WTC11 (cell line): Measurements from ENCODE around the gene CAPN12. TPM values are rescaled to one million over a fixed set of nuclear protein-coding genes. Genes with fewer than 3 reads are reported as not detected.

Experiments
- ATAC-seq: fragments of 200-7000 bp; cut with Tn5 transposase; 2 replicates; pipeline ENCODE4 v1.10.0; 2021; ENCODE audit warnings: mild to moderate bottlenecking, moderate library complexity
- CTCF ChIA-PET: fragments of 300-600 bp; sonication (Branson Sonifier 250); formaldehyde crosslinking; loops from one replicate; lab custom pipeline; 2021; ENCODE audit warnings: antibody characterized with exemption; lab: Charles Lee
- POLR2A ChIA-PET: fragments of 350-600 bp; sonication (Branson Sonifier 250); formaldehyde crosslinking; loops from one replicate; lab custom pipeline; 2021; ENCODE audit warnings: antibody characterized with exemption; lab: Charles Lee
- DNase-seq: peaks from one replicate; pipeline ENCODE4 v3.0.0; 2021; ENCODE audit warnings: low spot score
- H3K27ac Mint-ChIP-seq: 2 replicates; pipeline ENCODE4 v1.8.0; 2021; ENCODE audit warnings: mixed read lengths
- H3K27me3 Mint-ChIP-seq: 2 replicates; pipeline ENCODE4 v1.8.0; 2021; ENCODE audit warnings: low read depth, mild to moderate bottlenecking, moderate library complexity, mixed read lengths
- H3K36me3 Mint-ChIP-seq: 2 replicates; pipeline ENCODE4 v1.8.0; 2021; ENCODE audit warnings: mixed read lengths
- H3K4me1 Mint-ChIP-seq: 2 replicates; pipeline ENCODE4 v1.8.0; 2022; ENCODE audit warnings: mixed read lengths
- H3K4me3 Mint-ChIP-seq: 2 replicates; pipeline ENCODE4 v1.8.0; 2021; ENCODE audit warnings: mild to moderate bottlenecking, moderate library complexity, mixed read lengths
- H3K9me3 Mint-ChIP-seq: 2 replicates; pipeline ENCODE4 v1.8.0; 2021; ENCODE audit warnings: mixed read lengths
- CBFB ChIP-seq: sonication (generic); formaldehyde crosslinking; IDR thresholded peaks from 2 replicates; pipeline ENCODE4 v1.8.1; 2022; ENCODE audit warnings: mild to moderate bottlenecking, low read depth, missing genetic modification reagents
- CREB1 ChIP-seq: sonication (generic); formaldehyde crosslinking; IDR thresholded peaks from 2 replicates; pipeline ENCODE4 v1.8.0; 2023; ENCODE audit warnings: mild to moderate bottlenecking, missing genetic modification reagents
- CREM ChIP-seq: sonication (generic); formaldehyde crosslinking; IDR thresholded peaks from 2 replicates; pipeline ENCODE4 v1.8.1; 2022; ENCODE audit warnings: mild to moderate bottlenecking, missing genetic modification reagents, moderate library complexity
- ESRRA ChIP-seq: sonication (generic); formaldehyde crosslinking; IDR thresholded peaks from 2 replicates; pipeline ENCODE4 v1.8.1; 2022; ENCODE audit warnings: mild to moderate bottlenecking, missing genetic modification reagents, borderline replicate concordance
- ETV6 ChIP-seq: sonication (generic); formaldehyde crosslinking; IDR thresholded peaks from 2 replicates; pipeline ENCODE4 v1.8.1; 2022; ENCODE audit warnings: mild to moderate bottlenecking, missing genetic modification reagents
- FOXK1 ChIP-seq: sonication (generic); formaldehyde crosslinking; IDR thresholded peaks from 2 replicates; pipeline ENCODE4 v1.8.0; 2022; ENCODE audit warnings: mild to moderate bottlenecking, moderate library complexity, missing genetic modification reagents
- FOXP1 ChIP-seq: sonication (generic); formaldehyde crosslinking; IDR thresholded peaks from 2 replicates; pipeline ENCODE4 v1.8.0; 2022; ENCODE audit warnings: missing genetic modification reagents, mild to moderate bottlenecking, moderate library complexity, borderline replicate concordance
- KAT7 ChIP-seq: sonication (generic); formaldehyde crosslinking; IDR thresholded peaks from 2 replicates; pipeline ENCODE4 v1.8.1; 2023; ENCODE audit warnings: missing genetic modification reagents, mild to moderate bottlenecking, borderline replicate concordance
- NR2C2 ChIP-seq: sonication (generic); formaldehyde crosslinking; IDR thresholded peaks from 2 replicates; pipeline ENCODE4 v1.8.0; 2022; ENCODE audit warnings: mild to moderate bottlenecking, missing genetic modification reagents
- RORB ChIP-seq: fragments of 250-450 bp; sonication (Bioruptor Pico); IDR thresholded peaks from 2 replicates; pipeline ENCODE4 v1.9.0; 2021; ENCODE audit warnings: mild to moderate bottlenecking
- TEAD1 ChIP-seq: sonication (generic); formaldehyde crosslinking; IDR thresholded peaks from 2 replicates; pipeline ENCODE4 v1.8.0; 2022; ENCODE audit warnings: mild to moderate bottlenecking, missing genetic modification reagents
- TEAD4 ChIP-seq: sonication (generic); formaldehyde crosslinking; IDR thresholded peaks from 2 replicates; pipeline ENCODE4 v1.8.0; 2022; ENCODE audit warnings: mild to moderate bottlenecking, missing genetic modification reagents
- TP53 ChIP-seq: sonication (generic); formaldehyde crosslinking; IDR thresholded peaks from 2 replicates; pipeline ENCODE4 v1.8.1; 2023; ENCODE audit warnings: mild to moderate bottlenecking, missing genetic modification reagents
- ZNF121 ChIP-seq: sonication (generic); formaldehyde crosslinking; IDR thresholded peaks from 2 replicates; pipeline ENCODE4 v1.8.0; 2023; ENCODE audit warnings: missing genetic modification reagents
- ZNF232 ChIP-seq: sonication (generic); formaldehyde crosslinking; IDR thresholded peaks from 2 replicates; pipeline ENCODE4 v1.8.0; 2022; ENCODE audit warnings: mild to moderate bottlenecking, missing genetic modification reagents
- ZNF671 ChIP-seq: fragments of 250-450 bp; sonication (Bioruptor Pico); IDR thresholded peaks from 2 replicates; pipeline ENCODE4 v1.8.0; 2021; ENCODE audit warnings: mild to moderate bottlenecking
- total RNA-seq: library from RNA; stranded (reverse); gene quantifications from 3 replicates; pipeline ENCODE4 v1.2.3, GENCODE V29; 2021
- TF ChIP-seq, protein P1 (sequence below): sonication (generic); formaldehyde crosslinking; IDR thresholded peaks from 2 replicates; pipeline ENCODE4 v1.8.0; 2022; ENCODE audit warnings: mild to moderate bottlenecking, missing genetic modification reagents
- TF ChIP-seq, protein P2 (sequence below): fragments of 200-600 bp; IDR thresholded peaks from 2 replicates; pipeline ENCODE4 v1.8.0; 2022; ENCODE audit warnings: antibody characterized with exemption
- TF ChIP-seq, protein P3 (sequence below): sonication (generic); formaldehyde crosslinking; IDR thresholded peaks from 2 replicates; pipeline ENCODE4 v1.8.0; 2023; ENCODE audit warnings: missing genetic modification reagents
- TF ChIP-seq, protein P4 (sequence below): sonication (generic); formaldehyde crosslinking; IDR thresholded peaks from 2 replicates; pipeline ENCODE4 v1.8.0; 2022; ENCODE audit warnings: missing genetic modification reagents
- TF ChIP-seq, protein P5 (sequence below): sonication (generic); formaldehyde crosslinking; IDR thresholded peaks from 2 replicates; pipeline ENCODE4 v1.8.1; 2023; ENCODE audit warnings: mild to moderate bottlenecking, moderate library complexity, missing genetic modification reagents
- TF ChIP-seq, protein P6 (sequence below): fragments of 250-450 bp; sonication (Bioruptor Pico); IDR thresholded peaks from 2 replicates; pipeline ENCODE4 v1.9.0; 2021; ENCODE audit warnings: moderate library complexity, mild to moderate bottlenecking, inconsistent platforms, borderline replicate concordance
- TF ChIP-seq, protein P7 (sequence below): sonication (generic); formaldehyde crosslinking; IDR thresholded peaks from 2 replicates; pipeline ENCODE4 v1.8.0; 2022; ENCODE audit warnings: mild to moderate bottlenecking, missing genetic modification reagents
- TF ChIP-seq, protein P8 (sequence below): sonication (generic); formaldehyde crosslinking; IDR thresholded peaks from 2 replicates; pipeline ENCODE4 v1.8.1; 2023; ENCODE audit warnings: mild to moderate bottlenecking, missing genetic modification reagents, moderate library complexity
- TF ChIP-seq, protein P9 (sequence below): sonication (generic); formaldehyde crosslinking; IDR thresholded peaks from 2 replicates; pipeline ENCODE4 v1.8.0; 2022; ENCODE audit warnings: mild to moderate bottlenecking, missing genetic modification reagents

The CAPN12 gene
- total RNA-seq, 1 experiment from 2014 or later: 9.6 TPM

DNA sequence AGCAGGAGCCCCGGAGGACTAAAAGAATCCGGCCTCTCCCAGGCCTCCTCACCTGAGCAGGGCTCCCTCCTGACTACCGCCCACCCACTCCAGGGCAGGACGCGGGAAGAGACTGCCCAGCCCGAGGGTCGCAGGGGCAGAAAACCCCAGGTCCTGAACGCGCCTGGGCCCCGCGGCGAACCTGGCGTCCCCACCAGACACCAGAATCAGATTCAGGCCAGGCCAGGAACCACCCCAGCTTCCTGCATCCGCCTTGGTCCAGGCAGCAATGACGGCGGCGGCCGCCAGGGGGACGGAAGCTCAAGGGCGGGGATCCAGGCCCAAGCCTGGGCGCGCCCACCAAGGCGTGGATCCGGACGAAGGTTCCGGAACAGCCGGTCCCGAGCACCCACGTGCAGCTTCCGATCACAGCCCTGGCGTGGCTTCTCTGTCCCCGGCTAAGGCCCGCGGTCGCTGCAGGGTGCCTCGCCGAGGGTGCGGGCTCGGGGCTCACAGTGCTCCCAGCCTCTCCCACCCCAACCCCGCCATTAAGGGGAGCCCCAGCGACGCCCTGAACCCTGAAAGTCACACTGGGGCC is 25.4 kb upstream of the CAPN12 start:
- H3K4me3 Mint-ChIP-seq: peak overlapping the region; percentile 44
- peak; percentile 92 for DNase-seq
- peaks cover 4% of the 10 kb centered on the region for H3K4me1 Mint-ChIP-seq
- POLR2A ChIA-PET: interaction anchor here (0.6 to 1.2 kb wide), 3 partner anchors 32 to 83 kb away, joined by 3 to 4 read pairs (median 4); no protein-coding TSS in a partner anchor
- H3K9me3 Mint-ChIP-seq: peaks cover 3% of the 10 kb centered on the region; the same call in 1 of the 2 replicates
- H3K36me3 Mint-ChIP-seq: no peaks in the 10 kb centered on the region
- peaks cover 9% of the 10 kb centered on the region for H3K27me3 Mint-ChIP-seq
- ATAC-seq: peak; percentile 72
- CTCF ChIA-PET: interaction anchor here (0.5 to 1.7 kb wide), 44 partner anchors 9 to 893 kb away, joined by 3 to 27 read pairs (median 5); partner anchors contain the start of genes ACTN4, CAPN12, CCER2 and ECH1
- H3K27ac Mint-ChIP-seq: no peak overlapping the region
- TF ChIP-seq TP53: 0 out of 2 replicates have a peak, but pooled peaks have one; percentile 27
- 0 out of 2 replicates have a peak, but pooled peaks have one; percentile 32 for TF ChIP-seq CBFB (CRISPR knock-in tag)
- TF ChIP-seq ZNF121 (CRISPR knock-in tag): peak; percentile 42; the same call in 1 of the 2 replicates
- TF ChIP-seq, protein P1, sequence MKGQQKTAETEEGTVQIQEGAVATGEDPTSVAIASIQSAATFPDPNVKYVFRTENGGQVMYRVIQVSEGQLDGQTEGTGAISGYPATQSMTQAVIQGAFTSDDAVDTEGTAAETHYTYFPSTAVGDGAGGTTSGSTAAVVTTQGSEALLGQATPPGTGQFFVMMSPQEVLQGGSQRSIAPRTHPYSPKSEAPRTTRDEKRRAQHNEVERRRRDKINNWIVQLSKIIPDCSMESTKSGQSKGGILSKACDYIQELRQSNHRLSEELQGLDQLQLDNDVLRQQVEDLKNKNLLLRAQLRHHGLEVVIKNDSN (CRISPR knock-in tag): peak; percentile 43; the same call in 1 of the 2 replicates
- peak; percentile 70; the same call in 1 of the 2 replicates for TF ChIP-seq FOXK1 (CRISPR knock-in tag)
- TF ChIP-seq RORB (CRISPR knock-in tag): no peak
- TF ChIP-seq CREB1 (CRISPR knock-in tag): peak; percentile 63; the same call in 1 of the 2 replicates
- TF ChIP-seq, protein P2, sequence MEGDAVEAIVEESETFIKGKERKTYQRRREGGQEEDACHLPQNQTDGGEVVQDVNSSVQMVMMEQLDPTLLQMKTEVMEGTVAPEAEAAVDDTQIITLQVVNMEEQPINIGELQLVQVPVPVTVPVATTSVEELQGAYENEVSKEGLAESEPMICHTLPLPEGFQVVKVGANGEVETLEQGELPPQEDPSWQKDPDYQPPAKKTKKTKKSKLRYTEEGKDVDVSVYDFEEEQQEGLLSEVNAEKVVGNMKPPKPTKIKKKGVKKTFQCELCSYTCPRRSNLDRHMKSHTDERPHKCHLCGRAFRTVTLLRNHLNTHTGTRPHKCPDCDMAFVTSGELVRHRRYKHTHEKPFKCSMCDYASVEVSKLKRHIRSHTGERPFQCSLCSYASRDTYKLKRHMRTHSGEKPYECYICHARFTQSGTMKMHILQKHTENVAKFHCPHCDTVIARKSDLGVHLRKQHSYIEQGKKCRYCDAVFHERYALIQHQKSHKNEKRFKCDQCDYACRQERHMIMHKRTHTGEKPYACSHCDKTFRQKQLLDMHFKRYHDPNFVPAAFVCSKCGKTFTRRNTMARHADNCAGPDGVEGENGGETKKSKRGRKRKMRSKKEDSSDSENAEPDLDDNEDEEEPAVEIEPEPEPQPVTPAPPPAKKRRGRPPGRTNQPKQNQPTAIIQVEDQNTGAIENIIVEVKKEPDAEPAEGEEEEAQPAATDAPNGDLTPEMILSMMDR: peak; percentile 86
- no peak for TF ChIP-seq ZNF671 (CRISPR knock-in tag)
- TF ChIP-seq, protein P3, sequence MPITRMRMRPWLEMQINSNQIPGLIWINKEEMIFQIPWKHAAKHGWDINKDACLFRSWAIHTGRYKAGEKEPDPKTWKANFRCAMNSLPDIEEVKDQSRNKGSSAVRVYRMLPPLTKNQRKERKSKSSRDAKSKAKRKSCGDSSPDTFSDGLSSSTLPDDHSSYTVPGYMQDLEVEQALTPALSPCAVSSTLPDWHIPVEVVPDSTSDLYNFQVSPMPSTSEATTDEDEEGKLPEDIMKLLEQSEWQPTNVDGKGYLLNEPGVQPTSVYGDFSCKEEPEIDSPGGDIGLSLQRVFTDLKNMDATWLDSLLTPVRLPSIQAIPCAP (CRISPR knock-in tag): 0 out of 2 replicates have a peak, but pooled peaks have one; percentile 68
- TF ChIP-seq, protein P4, sequence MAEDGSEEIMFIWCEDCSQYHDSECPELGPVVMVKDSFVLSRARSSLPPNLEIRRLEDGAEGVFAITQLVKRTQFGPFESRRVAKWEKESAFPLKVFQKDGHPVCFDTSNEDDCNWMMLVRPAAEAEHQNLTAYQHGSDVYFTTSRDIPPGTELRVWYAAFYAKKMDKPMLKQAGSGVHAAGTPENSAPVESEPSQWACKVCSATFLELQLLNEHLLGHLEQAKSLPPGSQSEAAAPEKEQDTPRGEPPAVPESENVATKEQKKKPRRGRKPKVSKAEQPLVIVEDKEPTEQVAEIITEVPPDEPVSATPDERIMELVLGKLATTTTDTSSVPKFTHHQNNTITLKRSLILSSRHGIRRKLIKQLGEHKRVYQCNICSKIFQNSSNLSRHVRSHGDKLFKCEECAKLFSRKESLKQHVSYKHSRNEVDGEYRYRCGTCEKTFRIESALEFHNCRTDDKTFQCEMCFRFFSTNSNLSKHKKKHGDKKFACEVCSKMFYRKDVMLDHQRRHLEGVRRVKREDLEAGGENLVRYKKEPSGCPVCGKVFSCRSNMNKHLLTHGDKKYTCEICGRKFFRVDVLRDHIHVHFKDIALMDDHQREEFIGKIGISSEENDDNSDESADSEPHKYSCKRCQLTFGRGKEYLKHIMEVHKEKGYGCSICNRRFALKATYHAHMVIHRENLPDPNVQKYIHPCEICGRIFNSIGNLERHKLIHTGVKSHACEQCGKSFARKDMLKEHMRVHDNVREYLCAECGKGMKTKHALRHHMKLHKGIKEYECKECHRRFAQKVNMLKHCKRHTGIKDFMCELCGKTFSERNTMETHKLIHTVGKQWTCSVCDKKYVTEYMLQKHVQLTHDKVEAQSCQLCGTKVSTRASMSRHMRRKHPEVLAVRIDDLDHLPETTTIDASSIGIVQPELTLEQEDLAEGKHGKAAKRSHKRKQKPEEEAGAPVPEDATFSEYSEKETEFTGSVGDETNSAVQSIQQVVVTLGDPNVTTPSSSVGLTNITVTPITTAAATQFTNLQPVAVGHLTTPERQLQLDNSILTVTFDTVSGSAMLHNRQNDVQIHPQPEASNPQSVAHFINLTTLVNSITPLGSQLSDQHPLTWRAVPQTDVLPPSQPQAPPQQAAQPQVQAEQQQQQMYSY (CRISPR knock-in tag): peak; percentile 61
- 0 out of 2 replicates have a peak, but pooled peaks have one; percentile 89 for TF ChIP-seq ETV6
- TF ChIP-seq TEAD4 (CRISPR knock-in tag): no peak
- TF ChIP-seq CREM: peak; percentile 64
- TF ChIP-seq ESRRA (CRISPR knock-in tag): 0 out of 2 replicates have a peak, but pooled peaks have one; percentile 56
- TF ChIP-seq TEAD1: peak; percentile 90
- TF ChIP-seq NR2C2: no peak
- TF ChIP-seq, protein P5, sequence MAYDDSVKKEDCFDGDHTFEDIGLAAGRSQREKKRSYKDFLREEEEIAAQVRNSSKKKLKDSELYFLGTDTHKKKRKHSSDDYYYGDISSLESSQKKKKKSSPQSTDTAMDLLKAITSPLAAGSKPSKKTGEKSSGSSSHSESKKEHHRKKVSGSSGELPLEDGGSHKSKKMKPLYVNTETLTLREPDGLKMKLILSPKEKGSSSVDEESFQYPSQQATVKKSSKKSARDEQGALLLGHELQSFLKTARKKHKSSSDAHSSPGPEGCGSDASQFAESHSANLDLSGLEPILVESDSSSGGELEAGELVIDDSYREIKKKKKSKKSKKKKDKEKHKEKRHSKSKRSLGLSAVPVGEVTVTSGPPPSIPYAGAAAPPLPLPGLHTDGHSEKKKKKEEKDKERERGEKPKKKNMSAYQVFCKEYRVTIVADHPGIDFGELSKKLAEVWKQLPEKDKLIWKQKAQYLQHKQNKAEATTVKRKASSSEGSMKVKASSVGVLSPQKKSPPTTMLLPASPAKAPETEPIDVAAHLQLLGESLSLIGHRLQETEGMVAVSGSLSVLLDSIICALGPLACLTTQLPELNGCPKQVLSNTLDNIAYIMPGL (CRISPR knock-in tag): peak; percentile 87
- TF ChIP-seq KAT7 (CRISPR knock-in tag): no peak
- TF ChIP-seq, protein P6, sequence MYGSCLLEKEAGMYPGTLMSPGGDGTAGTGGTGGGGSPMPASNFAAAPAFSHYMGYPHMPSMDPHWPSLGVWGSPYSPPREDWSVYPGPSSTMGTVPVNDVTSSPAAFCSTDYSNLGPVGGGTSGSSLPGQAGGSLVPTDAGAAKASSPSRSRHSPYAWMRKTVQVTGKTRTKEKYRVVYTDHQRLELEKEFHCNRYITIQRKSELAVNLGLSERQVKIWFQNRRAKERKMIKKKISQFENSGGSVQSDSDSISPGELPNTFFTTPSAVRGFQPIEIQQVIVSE: no peak
- TF ChIP-seq FOXP1 (CRISPR knock-in tag): peak; percentile 48; the same call in 1 of the 2 replicates
- TF ChIP-seq, protein P7, sequence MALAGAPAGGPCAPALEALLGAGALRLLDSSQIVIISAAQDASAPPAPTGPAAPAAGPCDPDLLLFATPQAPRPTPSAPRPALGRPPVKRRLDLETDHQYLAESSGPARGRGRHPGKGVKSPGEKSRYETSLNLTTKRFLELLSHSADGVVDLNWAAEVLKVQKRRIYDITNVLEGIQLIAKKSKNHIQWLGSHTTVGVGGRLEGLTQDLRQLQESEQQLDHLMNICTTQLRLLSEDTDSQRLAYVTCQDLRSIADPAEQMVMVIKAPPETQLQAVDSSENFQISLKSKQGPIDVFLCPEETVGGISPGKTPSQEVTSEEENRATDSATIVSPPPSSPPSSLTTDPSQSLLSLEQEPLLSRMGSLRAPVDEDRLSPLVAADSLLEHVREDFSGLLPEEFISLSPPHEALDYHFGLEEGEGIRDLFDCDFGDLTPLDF: 0 out of 2 replicates have a peak, but pooled peaks have one; percentile 41
- TF ChIP-seq, protein P8, sequence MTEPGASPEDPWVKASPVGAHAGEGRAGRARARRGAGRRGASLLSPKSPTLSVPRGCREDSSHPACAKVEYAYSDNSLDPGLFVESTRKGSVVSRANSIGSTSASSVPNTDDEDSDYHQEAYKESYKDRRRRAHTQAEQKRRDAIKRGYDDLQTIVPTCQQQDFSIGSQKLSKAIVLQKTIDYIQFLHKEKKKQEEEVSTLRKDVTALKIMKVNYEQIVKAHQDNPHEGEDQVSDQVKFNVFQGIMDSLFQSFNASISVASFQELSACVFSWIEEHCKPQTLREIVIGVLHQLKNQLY (CRISPR knock-in tag): peak; percentile 55; the same call in 1 of the 2 replicates
- peak; percentile 86; the same call in 1 of the 2 replicates for TF ChIP-seq ZNF232 (CRISPR knock-in tag)
- TF ChIP-seq, protein P9, sequence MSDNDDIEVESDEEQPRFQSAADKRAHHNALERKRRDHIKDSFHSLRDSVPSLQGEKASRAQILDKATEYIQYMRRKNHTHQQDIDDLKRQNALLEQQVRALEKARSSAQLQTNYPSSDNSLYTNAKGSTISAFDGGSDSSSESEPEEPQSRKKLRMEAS (CRISPR knock-in tag): peak; percentile 94
